ENCODE measurements around the gene IRAG1.

The IRAG1 gene

GRCh38 chr11:10663990-10664389 lies 29.6 kb downstream of the IRAG1 start:
- Mint-ChIP-seq H3K36me3 (ENCODE audit: low read depth) (no peaks in the 10 kb centered on the region), H3K4me3 (no peak overlapping the region), H3K27me3 (no peaks in the 10 kb centered on the region), H3K9me3 (no peaks in the 10 kb centered on the region), H3K27ac (no peak overlapping the region), H3K4me1 (ENCODE audit: low read depth) (peaks cover 9% of the 10 kb centered on the region)

- Mint-ChIP-seq H3K27ac (no peak overlapping the region), H3K27me3 (no peaks in the 10 kb centered on the region), H3K4me1 (ENCODE audit: low read depth) (peaks cover 12% of the 10 kb centered on the region), H3K9me3 (no peaks in the 10 kb centered on the region), H3K36me3 (ENCODE audit: low read depth) (no peaks in the 10 kb centered on the region), H3K4me3 (no peak overlapping the region)
Observed at GRCh38 chr11:10663365-10663764, 30.2 kb downstream of the IRAG1 start.

GRCh38 chr11:10660323-10660722 lies 33.2 kb downstream of the IRAG1 start:
- Mint-ChIP-seq H3K27ac (no peak overlapping the region), H3K36me3 (ENCODE audit: low read depth) (no peaks in the 10 kb centered on the region), H3K27me3 (no peaks in the 10 kb centered on the region), H3K4me1 (ENCODE audit: low read depth) (peaks cover 28% of the 10 kb centered on the region), H3K4me3 (no peak overlapping the region), H3K9me3 (no peaks in the 10 kb centered on the region)

- Mint-ChIP-seq H3K27ac (peak overlapping the region; percentile 42), H3K27me3 (no peaks in the 10 kb centered on the region), H3K9me3 (no peaks in the 10 kb centered on the region), H3K36me3 (ENCODE audit: low read depth) (no peaks in the 10 kb centered on the region), H3K4me1 (ENCODE audit: low read depth) (peaks cover 32% of the 10 kb centered on the region), H3K4me3 (no peak overlapping the region)
Observed at GRCh38 chr11:10659339-10660216, 34.0 kb downstream of the IRAG1 start.

GRCh38 chr11:10658621-10659338 lies 34.8 kb downstream of the IRAG1 start:
- no peaks in the 10 kb centered on the region for H3K36me3 Mint-ChIP-seq (ENCODE audit: low read depth)
- H3K27me3 Mint-ChIP-seq, result no peaks in the 10 kb centered on the region
- peaks cover 37% of the 10 kb centered on the region for H3K4me1 Mint-ChIP-seq (ENCODE audit: low read depth)
- H3K9me3 Mint-ChIP-seq, result no peaks in the 10 kb centered on the region
- H3K27ac Mint-ChIP-seq, result peak overlapping the region; percentile 11
- H3K4me3 Mint-ChIP-seq, result no peak overlapping the region

- H3K4me1 Mint-ChIP-seq (ENCODE audit: low read depth), result peaks cover 37% of the 10 kb centered on the region
- no peaks in the 10 kb centered on the region for H3K9me3 Mint-ChIP-seq
- no peaks in the 10 kb centered on the region for H3K36me3 Mint-ChIP-seq (ENCODE audit: low read depth)
- H3K4me3 Mint-ChIP-seq, result peak overlapping the region; percentile 55
- H3K27ac Mint-ChIP-seq, result peak overlapping the region; percentile 69
- no peaks in the 10 kb centered on the region for H3K27me3 Mint-ChIP-seq
Observed at GRCh38 chr11:10657308-10658271, 36.0 kb downstream of the IRAG1 start.

- Mint-ChIP-seq H3K9me3 (no peaks in the 10 kb centered on the region), H3K36me3 (ENCODE audit: low read depth) (no peaks in the 10 kb centered on the region), H3K27me3 (no peaks in the 10 kb centered on the region), H3K27ac (no peak overlapping the region), H3K4me1 (ENCODE audit: low read depth) (peaks cover 37% of the 10 kb centered on the region), H3K4me3 (no peak overlapping the region)
Observed at GRCh38 chr11:10655943-10656576, 37.5 kb downstream of the IRAG1 start.

GRCh38 chr11:10655227-10655626 lies 38.3 kb downstream of the IRAG1 start:
- Mint-ChIP-seq H3K4me1 (ENCODE audit: low read depth) (peaks cover 37% of the 10 kb centered on the region), H3K4me3 (no peak overlapping the region), H3K27me3 (no peaks in the 10 kb centered on the region), H3K36me3 (ENCODE audit: low read depth) (no peaks in the 10 kb centered on the region), H3K27ac (no peak overlapping the region), H3K9me3 (no peaks in the 10 kb centered on the region)

- Mint-ChIP-seq H3K36me3 (ENCODE audit: low read depth) (no peaks in the 10 kb centered on the region), H3K4me1 (ENCODE audit: low read depth) (peaks cover 36% of the 10 kb centered on the region), H3K27ac (no peak overlapping the region), H3K4me3 (no peak overlapping the region), H3K9me3 (no peaks in the 10 kb centered on the region), H3K27me3 (no peaks in the 10 kb centered on the region)
Observed at GRCh38 chr11:10654811-10655150, 38.8 kb downstream of the IRAG1 start.

GRCh38 chr11:10653946-10654810 lies 39.4 kb downstream of the IRAG1 start:
- no peaks in the 10 kb centered on the region for H3K9me3 Mint-ChIP-seq
- H3K36me3 Mint-ChIP-seq (ENCODE audit: low read depth), result no peaks in the 10 kb centered on the region
- H3K27me3 Mint-ChIP-seq, result no peaks in the 10 kb centered on the region
- H3K4me1 Mint-ChIP-seq (ENCODE audit: low read depth), result peaks cover 30% of the 10 kb centered on the region
- no peak overlapping the region for H3K4me3 Mint-ChIP-seq
- no peak overlapping the region for H3K27ac Mint-ChIP-seq

GRCh38 chr11:10653261-10653660 lies 40.3 kb downstream of the IRAG1 start:
- Mint-ChIP-seq H3K27ac (no peak overlapping the region), H3K4me1 (ENCODE audit: low read depth) (peaks cover 25% of the 10 kb centered on the region), H3K4me3 (no peak overlapping the region), H3K36me3 (ENCODE audit: low read depth) (no peaks in the 10 kb centered on the region), H3K27me3 (no peaks in the 10 kb centered on the region), H3K9me3 (no peaks in the 10 kb centered on the region)

GRCh38 chr11:10651656-10652361 lies 41.7 kb downstream of the IRAG1 start:
- Mint-ChIP-seq H3K4me1 (ENCODE audit: low read depth) (peaks cover 11% of the 10 kb centered on the region), H3K27me3 (no peaks in the 10 kb centered on the region), H3K4me3 (no peak overlapping the region), H3K27ac (no peak overlapping the region), H3K9me3 (no peaks in the 10 kb centered on the region), H3K36me3 (ENCODE audit: low read depth) (no peaks in the 10 kb centered on the region)

GRCh38 chr11:10650630-10651029 lies 42.9 kb downstream of the IRAG1 start:
- peaks cover 9% of the 10 kb centered on the region for H3K4me1 Mint-ChIP-seq (ENCODE audit: low read depth)
- H3K4me3 Mint-ChIP-seq, result no peak overlapping the region
- H3K27ac Mint-ChIP-seq, result no peak overlapping the region
- no peaks in the 10 kb centered on the region for H3K36me3 Mint-ChIP-seq (ENCODE audit: low read depth)
- H3K27me3 Mint-ChIP-seq, result no peaks in the 10 kb centered on the region
- H3K9me3 Mint-ChIP-seq, result no peaks in the 10 kb centered on the region

Data from stimulated activated naive CD8-positive, alpha-beta T cell treated with anti-CD3 and anti-CD28 coated beads, Interleukin-15, Interleukin-2, amounts not matched to agents 100 ng/mL and 50 ng/mL, for 24 hours (primary cell).